ENCODE results near the gene NMT2.

Gene NMT2

GRCh38 chr10:15141136-15142054, 27.1 kb downstream of the NMT2 start:
- no peak for DNase-seq (ENCODE audit: low spot score)

GRCh38 chr10:15140698-15141097, 27.8 kb downstream of the NMT2 start:
- no peak for DNase-seq (ENCODE audit: low spot score)

DNA sequence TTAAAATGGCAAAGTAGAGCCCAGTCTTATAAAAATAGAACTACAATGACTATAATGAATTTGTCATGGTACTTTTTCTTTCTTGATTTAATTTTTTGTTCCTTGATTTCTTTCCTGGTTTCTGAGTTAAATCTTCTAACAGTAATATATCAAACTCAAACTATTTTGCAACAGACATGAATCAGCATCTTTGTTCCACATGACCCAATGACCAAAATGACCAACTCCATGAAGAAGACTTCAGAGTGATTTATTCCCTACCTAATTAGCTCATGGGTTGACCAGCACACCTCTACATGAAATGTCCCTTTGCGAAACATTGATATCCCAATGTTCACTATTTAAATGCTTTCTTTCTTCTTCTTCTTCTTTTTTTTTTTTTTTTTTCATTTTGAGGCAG, 30.9 kb downstream of the NMT2 start:
- peak; percentile 18 for DNase-seq (ENCODE audit: low spot score)

DNA sequence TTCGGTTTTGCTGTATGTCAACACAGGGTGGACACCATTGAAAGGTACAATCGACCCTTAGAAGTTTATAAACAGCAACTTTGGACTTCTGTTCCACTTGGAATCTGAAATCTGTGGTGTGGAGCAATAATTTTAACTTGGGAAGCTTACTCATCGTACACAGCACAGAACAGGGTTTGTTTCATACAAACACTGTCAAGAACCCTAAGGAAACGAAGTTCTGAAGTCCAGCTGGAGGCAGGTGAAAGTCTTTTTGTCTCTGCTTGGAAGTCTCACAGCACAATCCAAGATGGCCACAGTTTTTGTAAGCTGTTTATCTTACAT, 31.5 kb downstream of the NMT2 start:
- DNase-seq (ENCODE audit: low spot score) = no peak

DNA sequence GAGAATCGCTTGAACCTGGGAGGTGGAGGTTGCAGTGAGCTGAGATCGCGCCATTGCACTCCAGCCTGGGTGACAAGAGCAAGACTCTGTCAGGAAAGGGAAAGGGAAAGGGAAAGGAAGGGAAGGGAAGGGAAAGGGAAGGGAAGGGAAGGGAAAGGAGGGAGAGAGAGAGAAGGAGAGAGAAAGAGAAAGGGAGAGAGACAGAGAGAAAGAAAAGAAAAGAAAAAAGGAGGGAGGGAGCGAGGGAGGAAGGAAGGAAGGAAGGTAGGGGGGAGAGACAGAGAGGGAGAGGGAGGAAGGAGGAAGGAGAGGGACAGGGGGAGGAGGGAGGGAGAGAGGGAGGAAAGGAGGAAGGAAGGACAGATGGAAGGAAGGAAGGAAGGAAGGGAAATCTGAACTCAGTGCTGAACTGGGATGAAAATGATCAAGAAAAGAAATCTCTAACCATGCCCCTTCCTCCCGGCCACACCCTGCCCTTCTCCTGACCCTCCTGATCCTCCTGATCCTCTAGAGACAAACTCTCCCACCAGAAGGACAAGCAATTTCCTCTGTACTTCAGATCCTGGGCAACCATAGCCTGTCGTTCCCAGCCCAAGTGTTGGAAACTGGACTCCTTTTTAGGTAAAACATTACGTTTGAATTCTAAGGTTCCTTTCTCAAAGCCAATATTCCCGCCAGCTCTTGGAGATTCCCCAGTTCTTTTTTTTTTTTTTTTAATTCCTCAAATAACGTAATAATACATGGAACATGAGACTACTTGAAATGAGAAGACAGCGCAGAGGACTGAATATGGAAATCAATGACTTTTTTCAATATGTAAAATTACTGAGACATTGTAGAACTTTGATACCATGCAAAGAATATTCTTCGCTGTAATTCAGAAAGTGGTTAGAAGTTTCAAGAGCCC, 32.1 kb downstream of the NMT2 start:
- no peak for DNase-seq (ENCODE audit: low spot score)

GRCh38 chr10:15131330-15131729, 37.2 kb downstream of the NMT2 start:
- no peak for DNase-seq (ENCODE audit: low spot score)

- DNase-seq (ENCODE audit: low spot score) = no peak
These were observed 43.6 kb downstream of the NMT2 start for GRCh38 chr10:15124908-15125307.

DNA sequence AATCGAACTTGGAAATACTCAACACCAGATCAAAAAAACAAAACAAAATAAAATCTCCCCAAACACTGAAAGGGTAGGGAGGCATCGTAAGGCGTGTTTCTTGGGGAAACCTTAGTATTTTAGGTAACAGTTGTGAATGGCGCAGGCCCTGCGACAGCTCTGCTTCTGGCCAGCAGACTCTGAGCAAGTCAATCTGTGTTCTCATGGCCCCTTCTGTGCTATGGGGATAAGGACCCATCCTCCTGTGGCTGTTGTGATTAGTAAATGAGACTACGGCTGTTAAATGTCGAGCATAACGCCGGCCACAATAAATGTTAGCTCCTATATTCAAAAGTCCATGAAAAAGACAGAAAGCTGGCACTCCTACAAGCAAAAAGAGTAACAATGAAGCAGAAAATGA, 44.3 kb downstream of the NMT2 start:
- DNase-seq (ENCODE audit: low spot score) = no peak

GRCh38 chr10:15123749-15124184, 44.7 kb downstream of the NMT2 start:
- peak; percentile 48 for DNase-seq (ENCODE audit: low spot score)

GRCh38 chr10:15122477-15123030, 45.9 kb downstream of the NMT2 start:
- no peak for DNase-seq (ENCODE audit: low spot score)

DNA sequence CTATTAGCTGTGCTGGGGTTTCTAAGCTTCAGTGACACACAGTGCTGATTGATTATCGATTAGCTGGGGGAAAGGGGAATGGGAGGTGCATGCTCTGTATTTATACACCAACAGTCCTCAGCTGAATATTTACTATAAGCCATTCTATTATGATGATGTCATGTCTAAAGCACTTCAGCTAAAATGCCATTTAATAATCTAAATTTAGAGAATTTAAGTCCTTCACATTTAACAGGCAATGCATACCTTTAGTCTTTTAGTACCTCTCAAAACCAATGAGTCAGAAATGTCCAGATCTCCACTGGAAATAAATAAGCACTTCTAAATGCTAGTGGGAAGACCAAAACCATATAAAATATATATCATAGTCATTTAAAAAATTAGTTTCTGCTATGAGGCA, 46.8 kb downstream of the NMT2 start:
- peak; percentile 22 for DNase-seq (ENCODE audit: low spot score)

GRCh38 chr10:15120523-15120922, 48.0 kb downstream of the NMT2 start:
- DNase-seq (ENCODE audit: low spot score) = peak; percentile 70

GRCh38 chr10:15118615-15119014, 49.9 kb downstream of the NMT2 start:
- DNase-seq (ENCODE audit: low spot score) = no peak

GRCh38 chr10:15116225-15116624, 52.3 kb downstream of the NMT2 start:
- no peak for DNase-seq (ENCODE audit: low spot score)

GRCh38 chr10:15113766-15114165, 54.7 kb downstream of the NMT2 start:
- DNase-seq (ENCODE audit: low spot score) = no peak

DNA sequence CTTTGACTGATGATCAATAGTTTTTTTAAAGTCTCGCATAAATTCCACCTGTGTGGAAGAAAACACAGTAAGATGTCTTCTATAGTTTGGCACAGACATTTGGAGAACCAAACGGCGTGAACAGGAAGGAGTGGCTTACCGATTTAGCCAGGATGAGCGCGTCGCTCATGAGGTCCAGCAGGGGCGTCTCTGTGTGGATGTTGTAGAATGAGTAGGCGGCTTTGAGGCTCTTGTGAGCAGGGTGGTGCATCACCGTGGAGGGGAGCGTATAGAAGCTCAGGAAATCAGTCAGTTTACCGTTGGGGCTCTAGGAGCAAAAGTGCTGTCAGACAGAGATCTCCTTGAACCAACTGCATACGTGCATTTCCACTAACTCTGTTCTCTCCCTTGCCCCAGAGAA, 55.8 kb downstream of the NMT2 start:
- no peak for DNase-seq (ENCODE audit: low spot score)

DNA sequence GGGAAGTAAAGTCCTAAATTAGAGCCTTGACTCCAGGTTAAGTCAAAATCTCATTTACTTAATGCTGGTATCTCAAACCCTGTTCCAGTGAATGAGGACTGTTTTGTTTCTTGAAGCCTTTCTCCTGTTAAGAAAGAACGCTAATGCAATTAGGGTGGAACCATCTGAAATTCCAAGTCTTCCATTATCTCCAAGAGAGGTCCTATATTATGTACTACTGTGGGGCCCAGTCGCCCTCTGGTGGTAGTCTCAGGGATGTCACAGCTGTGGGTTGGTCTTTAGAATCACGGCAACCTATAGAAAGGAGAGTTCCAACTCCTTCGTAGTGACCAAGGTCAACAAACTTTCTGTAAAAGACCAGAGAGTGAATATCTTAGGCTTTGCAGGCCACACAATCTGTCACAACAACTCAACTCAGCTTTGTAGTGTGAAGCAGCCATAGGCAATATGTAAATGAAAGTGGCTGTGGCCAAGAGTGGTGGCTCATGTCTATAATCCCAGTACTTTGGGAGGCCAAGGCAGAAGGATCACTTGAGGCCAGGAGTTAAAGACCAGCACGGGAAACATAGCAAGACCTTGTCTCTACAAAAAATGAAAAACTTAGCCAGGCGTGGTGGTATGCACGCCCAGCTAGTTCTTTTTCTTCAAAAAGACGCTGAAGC, 62.0 kb downstream of the NMT2 start:
- DNase-seq (ENCODE audit: low spot score) = peak; percentile 72

DNA sequence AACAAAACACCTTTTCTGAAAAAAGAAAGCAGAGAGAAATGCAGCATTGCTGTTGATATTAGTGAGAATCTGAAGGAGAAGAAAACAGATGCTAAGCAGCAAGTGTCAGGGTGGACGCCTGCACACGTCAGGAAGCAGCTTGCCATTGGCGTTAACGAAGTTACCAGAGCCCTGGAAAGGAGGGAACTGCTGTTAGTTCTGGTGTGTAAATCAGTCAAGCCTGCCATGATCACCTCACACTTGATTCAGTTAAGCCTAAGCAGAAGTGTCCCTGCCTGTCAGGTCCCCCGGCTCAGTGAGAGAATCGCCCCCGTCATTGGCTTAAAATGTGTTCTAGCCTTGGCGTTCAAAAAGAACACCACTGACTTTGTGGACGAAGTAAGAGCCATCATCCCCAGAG, 65.0 kb downstream of the NMT2 start:
- DNase-seq (ENCODE audit: low spot score) = no peak

DNA sequence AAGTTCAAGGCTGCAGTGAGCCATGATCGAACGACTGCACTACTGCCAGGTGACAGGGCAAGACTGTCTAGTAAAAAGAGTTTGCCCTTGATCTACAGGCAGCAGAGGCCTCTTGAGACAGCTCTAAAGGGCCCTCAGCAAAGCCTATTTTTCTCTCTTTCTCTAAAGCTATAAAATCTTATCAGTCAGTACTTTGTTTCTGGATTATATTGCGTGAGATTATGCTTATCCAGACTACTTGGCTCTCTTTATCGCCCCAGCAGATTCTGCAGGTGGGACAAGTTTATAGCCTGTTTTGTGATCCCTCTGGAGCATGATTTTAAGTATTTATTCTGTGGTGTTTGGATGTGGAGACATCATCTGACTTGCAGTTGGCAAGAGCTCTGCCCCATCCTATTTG, 68.6 kb downstream of the NMT2 start:
- no peak for DNase-seq (ENCODE audit: low spot score)

DNA sequence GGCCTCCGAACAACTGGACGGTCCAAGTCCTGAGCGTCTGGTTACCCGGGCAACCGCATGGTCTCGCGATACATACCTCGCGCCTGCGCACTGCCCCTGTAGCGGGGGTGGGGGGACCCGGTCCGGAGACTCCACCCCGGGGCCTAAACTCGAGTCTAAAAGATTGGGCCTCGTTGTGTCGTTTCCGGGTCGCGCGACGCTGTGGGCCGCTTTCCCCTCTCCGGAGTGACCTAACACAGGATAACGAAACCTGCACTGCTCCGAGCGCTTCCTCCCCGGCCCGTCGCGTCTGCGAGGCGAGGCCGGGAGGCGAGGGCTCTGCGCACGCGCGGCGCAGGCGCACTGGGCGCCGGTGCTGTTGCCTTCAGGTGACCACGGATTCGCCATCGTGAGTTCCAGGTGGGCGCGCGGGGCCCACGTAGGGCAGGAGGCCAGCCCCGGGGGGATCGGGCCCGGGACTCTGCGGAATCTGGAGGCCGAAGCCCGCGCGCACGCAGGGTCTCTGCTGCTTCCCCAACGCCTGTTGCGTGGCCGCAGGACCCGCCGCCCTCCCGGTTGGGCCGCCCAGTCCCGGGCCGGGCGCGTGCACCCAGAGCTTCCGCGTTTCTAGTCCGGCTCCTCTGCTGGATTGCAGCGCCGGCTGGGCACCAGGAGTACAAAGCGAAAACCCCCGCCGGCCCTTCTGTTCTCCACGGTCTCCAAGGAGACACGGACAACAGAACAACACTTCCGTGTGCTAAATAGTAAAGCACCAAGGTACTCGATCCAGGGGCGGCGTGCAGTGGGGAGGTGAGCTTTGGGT, 71.3 kb downstream of the NMT2 start, which contains the start of gene RPP38:
TSS of gene RPP38 (plus strand) at position 345 of the 802 bp plus-strand sequence. CDS start 5,960 bp downstream, outside the sequence.
- peak; percentile 100 for DNase-seq (ENCODE audit: low spot score)

DNA sequence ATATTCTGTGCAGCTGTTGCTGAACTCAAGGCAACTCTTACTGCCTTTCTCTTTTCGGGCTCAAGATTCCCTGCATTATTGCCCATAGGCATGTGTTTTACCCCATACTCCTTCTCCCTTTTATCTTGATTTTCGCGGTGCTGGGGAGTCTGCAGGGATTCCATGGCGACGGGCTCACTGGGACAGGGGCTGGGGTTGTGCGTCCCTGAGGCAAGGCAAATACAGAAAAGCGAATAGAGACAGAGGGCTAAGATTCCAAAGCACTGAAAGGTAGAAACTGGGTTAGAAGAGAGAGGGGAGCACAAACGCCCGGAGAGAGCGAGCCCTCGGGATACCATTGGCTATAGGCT, 71.9 kb downstream of the NMT2 start:
- DNase-seq (ENCODE audit: low spot score) = no peak
